OCI-LY7 (cell line): Measurements from ENCODE around the gene TMEM231. TPM values are rescaled to one million over a fixed set of nuclear protein-coding genes. Genes with fewer than 3 reads are reported as not detected.

Experiments
- BruUV-seq: library from RNA; stranded (reverse); fragments of 400-500 nt; replicated peaks from 2 replicates; lab custom pipeline; 2021; lab: Mats Ljungman, UMichigan
- CTCF ChIA-PET: fragments of 300-600 bp; sonication (Branson Sonifier 250); formaldehyde crosslinking; loops from one replicate; lab custom pipeline; 2022; ENCODE audit warnings: antibody characterized with exemption; ENCODE audit not compliant: unreplicated experiment; lab: Charles Lee
- POLR2A ChIA-PET: fragments of 300-600 bp; sonication (Branson Sonifier 250); formaldehyde crosslinking; loops from one replicate; lab custom pipeline; 2022; ENCODE audit warnings: antibody characterized with exemption; lab: Charles Lee
- DNase-seq: peaks from one replicate; pipeline ENCODE4 v3.0.0-alpha.2; 2015; ENCODE audit warnings: low spot score
- H2AFZ ChIP-seq: fragments of 200-600 bp; sonication (generic), shearing (Covaris generic); 2 replicates; pipeline ENCODE4 v1.6.1; 2014; ENCODE audit warnings: mild to moderate bottlenecking, antibody characterized with exemption, low read length, moderate library complexity
- H3K27ac ChIP-seq: fragments of 200-600 bp; sonication (generic); 2 replicates; pipeline ENCODE4 v1.5.1; 2014; ENCODE audit warnings: mixed run types, low read depth, mild to moderate bottlenecking, moderate library complexity, low read length, inconsistent platforms; ENCODE audit not compliant: poor library complexity, severe bottlenecking
- H3K36me3 ChIP-seq: fragments of 200-600 bp; sonication (generic); 2 replicates; pipeline ENCODE4 v1.6.1; 2014; ENCODE audit warnings: mild to moderate bottlenecking, antibody characterized with exemption, low read length, moderate library complexity, mixed read lengths; ENCODE audit not compliant: insufficient read depth
- H3K4me1 ChIP-seq: fragments of 200-600 bp; sonication (generic); 2 replicates; pipeline ENCODE4 v1.5.1; 2014; ENCODE audit warnings: mild to moderate bottlenecking, low read length; ENCODE audit not compliant: insufficient read depth, poor library complexity, severe bottlenecking
- H3K4me2 ChIP-seq: fragments of 200-600 bp; sonication (generic); 2 replicates; pipeline ENCODE4 v1.6.1; 2014; ENCODE audit warnings: mild to moderate bottlenecking, low read length
- H3K4me3 ChIP-seq: fragments of 200-600 bp; sonication (generic); 2 replicates; pipeline ENCODE4 v1.5.1; 2014; ENCODE audit warnings: mild to moderate bottlenecking, low read depth, low read length; ENCODE audit not compliant: poor library complexity, severe bottlenecking
- H3K79me2 ChIP-seq: fragments of 200-600 bp; sonication (generic); 2 replicates; pipeline ENCODE4 v1.6.1; 2016; ENCODE audit warnings: low read depth, mild to moderate bottlenecking, low read length, moderate library complexity, mixed read lengths; ENCODE audit not compliant: insufficient read depth
- H3K9me2 ChIP-seq: fragments of 200-600 bp; sonication (generic); 2 replicates; pipeline ENCODE4 v1.6.1; 2016; ENCODE audit warnings: mild to moderate bottlenecking, low read length, mixed read lengths; ENCODE audit not compliant: insufficient read depth
- H3K9me3 ChIP-seq: fragments of 200-600 bp; sonication (generic); 2 replicates; pipeline ENCODE4 v1.6.1; 2014; ENCODE audit warnings: mild to moderate bottlenecking, mixed run types, low read length, mixed read lengths
- H4K20me1 ChIP-seq: fragments of 200-600 bp; sonication (generic); 2 replicates; pipeline ENCODE4 v1.6.1; 2014; ENCODE audit warnings: mild to moderate bottlenecking, antibody characterized with exemption, low read length, moderate library complexity, mixed read lengths; ENCODE audit not compliant: insufficient read depth
- EZH2phosphoT487 ChIP-seq: fragments of 200-600 bp; sonication (generic); IDR thresholded peaks from 2 replicates; pipeline ENCODE4 v1.6.1; 2018; ENCODE audit warnings: low read depth, borderline replicate concordance, mild to moderate bottlenecking, mixed run types, antibody characterized with exemption, low read length, moderate library complexity, mixed read lengths
- intact Hi-C: fragments of 100-400 bp; cut with micrococcal nuclease; formaldehyde crosslinking; loops from one replicate; pipeline ENCODE4 v1.10.0; 2022; ENCODE audit not compliant: unreplicated experiment
- total RNA-seq, 2 experiments: library from RNA; depleted of rRNA in 1 of 2; stranded (reverse); fragments of >200 nt in 1 of 2; shearing (Covaris generic) in 1 of 2; gene quantifications; 2 replicates each; pipeline ENCODE4 v1.2.3, GENCODE V29; 2014 to 2022
- TF ChIP-seq, protein P1 (sequence below): fragments of 200-600 bp; sonication (generic); conservative IDR thresholded peaks from 2 replicates; pipeline ENCODE4 v1.5.1; 2014; ENCODE audit warnings: mild to moderate bottlenecking, antibody characterized with exemption, low read length, moderate library complexity, mixed read lengths

The TMEM231 gene
- total RNA-seq, 2 experiments from 2014 or later = 6.6 to 6.9 TPM

DNA sequence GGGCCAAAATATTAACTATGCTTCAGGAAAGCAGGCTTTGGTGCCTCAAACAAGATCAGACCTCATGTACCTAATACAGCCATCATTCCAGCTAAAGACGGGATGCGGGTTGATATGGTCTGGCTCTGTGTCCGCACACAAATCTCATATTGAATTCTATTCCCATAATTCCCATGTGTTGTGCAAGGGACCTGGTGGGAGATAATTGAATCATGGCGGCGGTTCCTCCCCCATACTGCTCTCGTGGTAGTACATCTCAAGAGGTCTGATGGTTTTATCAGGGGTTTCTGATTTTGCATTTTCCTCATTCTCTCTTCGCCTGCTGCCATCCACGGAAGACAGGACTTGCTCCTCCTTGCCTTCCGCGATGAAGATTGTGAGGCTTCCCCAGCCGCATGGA, 41.8 kb downstream of the TMEM231 start:
- H3K79me2 ChIP-seq = no peaks in the 10 kb centered on the region
- H3K27ac ChIP-seq = no peak overlapping the region
- BruUV-seq = no TSS peak
- TF ChIP-seq EZH2phosphoT487 = no peak
- TF ChIP-seq, protein P1, sequence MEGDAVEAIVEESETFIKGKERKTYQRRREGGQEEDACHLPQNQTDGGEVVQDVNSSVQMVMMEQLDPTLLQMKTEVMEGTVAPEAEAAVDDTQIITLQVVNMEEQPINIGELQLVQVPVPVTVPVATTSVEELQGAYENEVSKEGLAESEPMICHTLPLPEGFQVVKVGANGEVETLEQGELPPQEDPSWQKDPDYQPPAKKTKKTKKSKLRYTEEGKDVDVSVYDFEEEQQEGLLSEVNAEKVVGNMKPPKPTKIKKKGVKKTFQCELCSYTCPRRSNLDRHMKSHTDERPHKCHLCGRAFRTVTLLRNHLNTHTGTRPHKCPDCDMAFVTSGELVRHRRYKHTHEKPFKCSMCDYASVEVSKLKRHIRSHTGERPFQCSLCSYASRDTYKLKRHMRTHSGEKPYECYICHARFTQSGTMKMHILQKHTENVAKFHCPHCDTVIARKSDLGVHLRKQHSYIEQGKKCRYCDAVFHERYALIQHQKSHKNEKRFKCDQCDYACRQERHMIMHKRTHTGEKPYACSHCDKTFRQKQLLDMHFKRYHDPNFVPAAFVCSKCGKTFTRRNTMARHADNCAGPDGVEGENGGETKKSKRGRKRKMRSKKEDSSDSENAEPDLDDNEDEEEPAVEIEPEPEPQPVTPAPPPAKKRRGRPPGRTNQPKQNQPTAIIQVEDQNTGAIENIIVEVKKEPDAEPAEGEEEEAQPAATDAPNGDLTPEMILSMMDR = no peak
- H3K4me3 ChIP-seq = no peak overlapping the region
- H2AFZ ChIP-seq = no peak overlapping the region
- ChIA-PET POLR2A (no interaction called here), CTCF (no interaction called here)
- H3K9me2 ChIP-seq = no peaks in the 10 kb centered on the region
- no peak for DNase-seq
- no peaks in the 10 kb centered on the region for H4K20me1 ChIP-seq
- intact Hi-C loops = no loop called here
- H3K36me3 ChIP-seq = no peaks in the 10 kb centered on the region
- no peaks in the 10 kb centered on the region for H3K9me3 ChIP-seq
- H3K4me1 ChIP-seq = peaks cover 6% of the 10 kb centered on the region
- H3K4me2 ChIP-seq = no peak overlapping the region

DNA sequence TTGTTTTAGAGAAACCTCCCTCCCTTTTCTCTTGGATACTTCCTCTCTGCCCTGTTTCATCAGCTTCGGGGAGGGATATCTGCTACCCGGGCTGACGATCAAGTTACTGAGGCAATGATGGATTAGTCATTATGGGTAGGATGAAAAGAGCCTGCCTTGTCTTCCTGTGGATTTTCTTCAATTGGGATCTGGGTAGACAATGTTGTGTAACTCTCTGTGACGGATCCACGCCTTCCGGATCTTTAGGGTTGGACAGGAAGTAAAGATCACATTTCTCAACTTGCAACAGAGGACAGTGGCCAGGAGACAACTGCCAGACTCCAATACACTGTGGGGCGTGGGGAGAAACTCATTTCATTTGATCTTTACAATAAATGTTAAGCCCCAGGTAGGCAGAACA, 49.5 kb downstream of the TMEM231 start:
- no peak for DNase-seq
- no peaks in the 10 kb centered on the region for H4K20me1 ChIP-seq
- ChIA-PET POLR2A (interaction anchor here (0.5 to 0.7 kb wide), 2 partner anchors 11 to 31 kb away, joined by 3 to 5 read pairs; no protein-coding TSS in a partner anchor), CTCF (no interaction called here)
- no peak overlapping the region for H3K4me3 ChIP-seq
- TF ChIP-seq EZH2phosphoT487 = no peak
- TF ChIP-seq, protein P1 = no peak
- no peaks in the 10 kb centered on the region for H3K36me3 ChIP-seq
- no peaks in the 10 kb centered on the region for H3K79me2 ChIP-seq
- no peaks in the 10 kb centered on the region for H3K9me3 ChIP-seq
- no peak overlapping the region for H3K27ac ChIP-seq
- no peak overlapping the region for H3K4me2 ChIP-seq
- no TSS peak for BruUV-seq
- intact Hi-C loops = no loop called here
- no peaks in the 10 kb centered on the region for H3K9me2 ChIP-seq
- no peak overlapping the region for H2AFZ ChIP-seq
- H3K4me1 ChIP-seq = no peaks in the 10 kb centered on the region

DNA sequence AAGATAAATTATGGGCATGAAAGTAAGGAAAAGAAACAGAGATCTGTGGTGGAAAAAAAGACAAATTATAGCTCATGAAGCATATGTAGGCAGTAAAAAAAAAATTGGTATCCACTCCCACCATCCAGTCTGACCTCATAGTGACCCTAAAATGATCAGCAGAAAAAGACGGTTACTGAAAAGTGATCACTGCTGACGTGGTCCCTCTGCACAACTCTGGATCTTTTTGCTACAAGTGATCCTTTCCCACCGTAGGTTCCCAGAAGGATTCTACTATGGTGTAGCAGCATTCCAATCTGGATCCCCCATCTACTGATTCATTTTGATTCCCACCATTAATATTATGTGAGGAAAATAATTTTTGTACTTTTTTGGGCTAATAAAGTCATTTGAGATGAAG, 49.9 kb downstream of the TMEM231 start:
- Histone ChIP-seq H3K9me3 (no peaks in the 10 kb centered on the region), H3K36me3 (no peaks in the 10 kb centered on the region), H4K20me1 (no peaks in the 10 kb centered on the region), H3K79me2 (no peaks in the 10 kb centered on the region), H2AFZ (no peak overlapping the region), H3K4me2 (no peak overlapping the region), H3K4me1 (no peaks in the 10 kb centered on the region), H3K9me2 (no peaks in the 10 kb centered on the region), H3K4me3 (no peak overlapping the region), H3K27ac (no peak overlapping the region)
- ChIA-PET CTCF (no interaction called here), POLR2A (interaction anchor here (0.5 to 0.7 kb wide), 4 partner anchors 11 to 88 kb away, joined by 3 to 5 read pairs (median 3); no protein-coding TSS in a partner anchor)
- BruUV-seq = no TSS peak
- DNase-seq = no peak
- intact Hi-C loops = no loop called here
- TF ChIP-seq, protein P1 = no peak
- no peak for TF ChIP-seq EZH2phosphoT487
